ENCODE data around the gene STK32C.

The STK32C gene

DNA sequence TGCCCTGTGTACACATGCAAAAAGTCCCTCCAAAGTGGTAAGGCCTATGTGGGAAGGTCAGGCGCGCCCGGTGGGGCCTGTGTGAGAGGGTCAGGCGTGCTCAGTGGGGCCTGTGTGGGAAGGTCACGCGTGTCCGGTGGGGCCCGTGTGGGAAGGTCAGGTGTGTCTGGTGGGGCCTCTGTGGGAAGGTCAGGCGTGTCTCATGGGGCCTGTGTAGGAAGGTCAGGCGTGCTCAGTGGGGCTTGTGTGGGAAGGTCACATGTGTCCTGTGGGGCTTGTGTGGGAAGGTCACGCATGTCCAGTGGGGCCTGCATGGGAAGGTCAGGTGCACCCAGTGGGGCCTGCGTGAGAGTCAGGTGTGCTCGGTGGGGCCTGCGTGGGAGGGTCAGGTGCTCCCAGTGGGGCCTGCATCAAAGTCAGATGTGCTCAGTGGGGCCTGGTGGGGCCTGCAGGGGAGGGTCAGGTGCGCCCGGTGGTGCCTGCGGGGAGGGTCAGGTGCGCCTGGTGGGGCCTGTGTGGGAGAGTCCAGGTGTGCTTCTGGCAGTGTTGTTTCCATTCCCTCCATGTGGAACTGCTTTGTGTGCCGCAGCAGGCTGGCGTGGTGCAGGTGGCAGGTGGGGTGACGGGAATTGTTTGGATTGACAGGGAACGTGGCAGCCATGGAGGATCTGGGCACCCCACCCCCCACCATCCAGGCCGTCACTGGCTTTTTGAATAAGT is 39.6 kb upstream of the STK32C start:
- H3K4me3 ChIP-seq (ENCODE audit: low read depth, low read length): no peak overlapping the region
- TF ChIP-seq, protein P1, sequence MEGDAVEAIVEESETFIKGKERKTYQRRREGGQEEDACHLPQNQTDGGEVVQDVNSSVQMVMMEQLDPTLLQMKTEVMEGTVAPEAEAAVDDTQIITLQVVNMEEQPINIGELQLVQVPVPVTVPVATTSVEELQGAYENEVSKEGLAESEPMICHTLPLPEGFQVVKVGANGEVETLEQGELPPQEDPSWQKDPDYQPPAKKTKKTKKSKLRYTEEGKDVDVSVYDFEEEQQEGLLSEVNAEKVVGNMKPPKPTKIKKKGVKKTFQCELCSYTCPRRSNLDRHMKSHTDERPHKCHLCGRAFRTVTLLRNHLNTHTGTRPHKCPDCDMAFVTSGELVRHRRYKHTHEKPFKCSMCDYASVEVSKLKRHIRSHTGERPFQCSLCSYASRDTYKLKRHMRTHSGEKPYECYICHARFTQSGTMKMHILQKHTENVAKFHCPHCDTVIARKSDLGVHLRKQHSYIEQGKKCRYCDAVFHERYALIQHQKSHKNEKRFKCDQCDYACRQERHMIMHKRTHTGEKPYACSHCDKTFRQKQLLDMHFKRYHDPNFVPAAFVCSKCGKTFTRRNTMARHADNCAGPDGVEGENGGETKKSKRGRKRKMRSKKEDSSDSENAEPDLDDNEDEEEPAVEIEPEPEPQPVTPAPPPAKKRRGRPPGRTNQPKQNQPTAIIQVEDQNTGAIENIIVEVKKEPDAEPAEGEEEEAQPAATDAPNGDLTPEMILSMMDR (IDR thresholded peaks at IDR 0.05; ENCODE audit: insufficient read depth, low read depth, low read length, missing control alignments): no peak
- DNase-seq (ENCODE audit: low read depth): no peak

DNA sequence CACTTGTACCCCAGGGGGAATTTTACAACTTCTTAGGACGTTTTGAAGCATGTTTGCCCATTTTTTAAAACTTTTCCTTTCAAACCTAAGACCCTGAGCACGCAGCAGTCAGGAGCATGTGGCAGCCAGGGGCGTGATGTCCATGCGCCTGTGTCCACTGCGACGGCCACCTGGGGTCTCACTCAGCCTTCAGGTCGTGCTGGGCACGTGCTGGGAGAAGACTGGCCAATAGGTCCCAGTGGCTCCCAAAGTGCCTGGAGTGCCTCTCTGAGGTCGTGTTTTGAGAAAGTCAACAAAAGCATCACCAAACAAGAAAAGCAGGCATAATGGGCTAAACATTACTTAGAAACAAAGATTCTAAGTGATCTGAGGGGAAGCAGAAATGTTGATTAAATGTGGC is 39.1 kb upstream of the STK32C start:
- TF ChIP-seq, protein P1 (IDR thresholded peaks at IDR 0.05; ENCODE audit: insufficient read depth, low read depth, low read length, missing control alignments): no peak
- no peak overlapping the region for H3K4me3 ChIP-seq (ENCODE audit: low read depth, low read length)

DNA sequence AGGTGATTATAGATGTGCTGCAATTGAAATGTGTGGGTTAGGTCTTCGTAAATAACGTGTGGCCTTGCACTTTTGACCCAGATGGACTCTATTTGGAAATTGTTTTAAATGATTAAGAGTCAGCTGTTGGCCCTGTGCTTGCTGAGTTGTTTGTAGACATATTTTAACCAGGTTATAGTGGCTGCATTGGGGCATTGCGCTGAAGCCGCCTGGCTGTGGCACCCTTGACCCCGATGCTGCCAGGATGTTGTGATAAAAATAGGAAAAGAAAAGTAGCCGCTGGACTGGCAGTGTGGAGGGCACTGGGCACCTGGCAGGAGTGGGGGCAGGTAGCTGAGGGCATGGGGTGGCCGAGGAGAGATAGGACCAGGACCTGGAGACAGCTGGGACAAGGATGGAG is 37.6 kb upstream of the STK32C start:
- H3K4me3 ChIP-seq (ENCODE audit: low read depth, low read length): no peak overlapping the region
- TF ChIP-seq, protein P1 (IDR thresholded peaks at IDR 0.05; ENCODE audit: insufficient read depth, low read depth, low read length, missing control alignments): no peak
- DNase-seq (ENCODE audit: low read depth): no peak

More for the DNA sequence above, 39.1 kb upstream of the STK32C start:
- DNase-seq (ENCODE audit: low read depth): no peak

DNA sequence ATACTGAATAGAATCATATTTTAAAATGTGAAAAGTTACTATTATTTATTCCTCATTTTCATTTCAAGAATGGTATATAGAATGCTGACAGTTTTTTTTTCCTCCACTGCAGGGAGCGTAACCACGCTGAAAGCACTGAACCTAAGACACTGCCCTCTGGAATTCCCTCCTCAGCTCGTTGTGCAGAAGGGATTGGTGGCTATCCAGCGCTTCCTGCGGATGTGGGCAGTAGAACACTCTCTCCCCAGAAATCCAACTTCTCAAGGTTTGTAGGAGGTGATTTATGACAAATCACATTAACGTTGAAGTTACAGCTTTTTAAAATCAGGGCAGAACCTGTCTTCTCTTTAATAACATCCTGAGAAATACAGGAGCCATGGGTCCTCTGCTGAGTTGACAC is 36.6 kb upstream of the STK32C start:
- DNase-seq (ENCODE audit: low read depth): no peak
- H3K4me3 ChIP-seq (ENCODE audit: low read depth, low read length): no peak overlapping the region
- TF ChIP-seq, protein P1 (IDR thresholded peaks at IDR 0.05; ENCODE audit: insufficient read depth, low read depth, low read length, missing control alignments): no peak

DNA sequence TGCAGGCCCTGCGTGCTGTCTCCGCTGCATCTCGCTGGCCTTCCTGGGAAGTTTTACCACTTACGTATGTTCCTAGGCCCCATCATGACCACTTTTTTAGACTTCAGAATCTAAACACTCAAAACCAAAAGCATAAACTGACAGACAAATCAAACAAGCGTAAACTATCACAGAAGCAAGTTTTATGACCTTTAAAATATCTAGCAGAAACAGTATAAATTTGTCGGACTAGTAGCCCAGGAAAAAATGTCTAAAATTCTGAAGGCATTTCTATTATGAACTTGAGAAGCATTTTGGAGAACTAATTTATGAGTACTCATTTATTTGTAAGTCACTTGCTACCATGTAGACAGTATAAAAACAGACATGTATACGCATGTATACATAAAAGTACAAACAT is 34.8 kb upstream of the STK32C start:
- no peak for DNase-seq (ENCODE audit: low read depth)
- TF ChIP-seq, protein P1 (IDR thresholded peaks at IDR 0.05; ENCODE audit: insufficient read depth, low read depth, low read length, missing control alignments): no peak
- no peak overlapping the region for H3K4me3 ChIP-seq (ENCODE audit: low read depth, low read length)

DNA sequence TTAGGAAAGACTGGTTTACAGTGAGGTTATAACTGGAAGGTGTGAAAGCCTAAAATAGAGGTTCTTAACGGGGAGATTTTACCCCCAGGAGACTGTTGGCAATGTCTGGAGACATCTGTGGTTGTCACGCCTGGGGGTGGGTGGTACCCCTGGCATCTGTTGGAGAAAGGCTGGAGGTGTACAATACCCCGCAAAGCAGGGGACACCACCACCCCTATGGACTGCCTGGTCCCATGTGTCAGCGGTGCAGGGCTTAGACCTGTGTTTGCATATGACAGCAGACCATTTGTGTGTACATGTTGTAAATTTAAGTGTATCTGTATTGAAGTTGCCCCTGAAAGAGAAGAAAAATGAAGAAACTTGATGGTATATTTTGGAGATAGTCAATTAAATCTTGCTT is 34.0 kb upstream of the STK32C start:
- no peak overlapping the region for H3K4me3 ChIP-seq (ENCODE audit: low read depth, low read length)
- TF ChIP-seq, protein P1 (IDR thresholded peaks at IDR 0.05; ENCODE audit: insufficient read depth, low read depth, low read length, missing control alignments): no peak
- DNase-seq (ENCODE audit: low read depth): no peak

DNA sequence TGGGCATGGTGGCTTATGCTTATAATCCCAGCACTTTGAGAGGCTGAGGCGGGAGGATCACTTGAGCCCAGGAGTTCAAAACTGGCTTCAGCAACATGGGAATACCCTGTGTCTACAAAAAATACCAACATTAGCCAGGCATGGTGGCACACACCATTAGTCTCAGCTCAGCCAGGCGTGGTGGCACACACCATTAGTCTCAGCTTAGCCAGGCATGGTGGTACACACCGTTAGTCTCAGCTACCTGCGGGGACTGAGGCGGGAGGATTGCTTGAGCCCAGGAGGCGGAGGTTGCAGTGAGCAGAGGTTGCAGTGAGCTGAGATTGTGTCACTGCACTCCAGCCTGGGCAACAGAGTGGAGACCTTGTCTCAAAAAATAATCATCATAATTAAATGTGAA is 33.3 kb upstream of the STK32C start:
- TF ChIP-seq, protein P1 (IDR thresholded peaks at IDR 0.05; ENCODE audit: insufficient read depth, low read depth, low read length, missing control alignments): no peak
- H3K4me3 ChIP-seq (ENCODE audit: low read depth, low read length): no peak overlapping the region
- DNase-seq (ENCODE audit: low read depth): no peak

All from GM12865 (cell line).